ENCODE results near the gene GMEB2. TPM values are rescaled to one million over a fixed set of nuclear protein-coding genes. Genes with fewer than 3 reads are reported as not detected.
A peak's percentile ranks its signal among the peaks of the same experiment; 100 is the strongest.

Gene GMEB2
- total and polyA plus RNA-seq, 5 donors from 2014 or later = 8.3 to 21.9 (median 10.1) TPM

GRCh38 chr20:63553933-63554290 lies 73.0 kb downstream of the GMEB2 start, which contains the start of gene FNDC11:
Gene FNDC11, plus strand, starts transcription at chr20:63554159. Its CDS starts 1,505 bp downstream, at chr20:63555664.
- peak within 1 kb of the TSS; percentile 37 for H3K4me3 ChIP-seq (ENCODE audit: low read depth, low read length)

GRCh38 chr20:63553251-63553932 lies 73.5 kb downstream of the GMEB2 start:
- peaks cover 0 to 33% (median 9%) of the 10 kb centered on the region in 4 donors for H3K4me1 Mint-ChIP-seq
- DNase-seq (peak; percentile 68 to 91 (median 88)), ATAC-seq (ENCODE audit: low read depth in 2 of 2) (peak; percentile 64 to 67)
- H3K4me1 ChIP-seq (ENCODE audit: control insufficient read depth, insufficient read depth, low read length, poor library complexity, severe bottlenecking) = peaks cover 28% of the 10 kb centered on the region
- no peaks in the 10 kb centered on the region for H3K36me3 Mint-ChIP-seq
- peak overlapping the region in 2 of 3 donors; percentile 81 to 91 for H3K27ac Mint-ChIP-seq
- H3K36me3 ChIP-seq (ENCODE audit: control insufficient read depth, insufficient read depth, low read length) = no peaks in the 10 kb centered on the region
- no peaks in the 10 kb centered on the region for H3K9me3 ChIP-seq (ENCODE audit: control insufficient read depth in 2 of 2, low read length in 2 of 2)
- H3K27me3 Mint-ChIP-seq = peaks cover 13% of the 10 kb centered on the region
- H3K9me3 Mint-ChIP-seq = peaks cover 0 to 1% (median 0%) of the 10 kb centered on the region in 7 donors
- H3K27me3 ChIP-seq (ENCODE audit: control insufficient read depth, insufficient read depth, low read length) = no peaks in the 10 kb centered on the region
- H3K4me3 ChIP-seq (ENCODE audit: low read depth, low read length) = no peak overlapping the region
- H3K4me3 Mint-ChIP-seq = peak overlapping the region; percentile 66 to 88 (median 76)
- peak overlapping the region; percentile 81 for H3K27ac ChIP-seq (ENCODE audit: insufficient read depth, low read length, poor library complexity, severe bottlenecking)

More at GRCh38 chr20:63553933-63554290, 73.0 kb downstream of the GMEB2 start, which contains the start of gene FNDC11:
- no peaks in the 10 kb centered on the region for H3K36me3 ChIP-seq (ENCODE audit: control insufficient read depth, insufficient read depth, low read length)
- Mint-ChIP-seq H3K4me1 (peaks cover 0 to 30% (median 9%) of the 10 kb centered on the region in 4 donors), H3K9me3 (peaks cover 0 to 1% (median 0%) of the 10 kb centered on the region in 7 donors), H3K4me3 (peak within 1 kb of the TSS; percentile 70 to 88 (median 77)), H3K27me3 (peaks cover 13% of the 10 kb centered on the region), H3K36me3 (no peaks in the 10 kb centered on the region), H3K27ac (peak within 1 kb of the TSS; percentile 81 to 92 (median 91))
- no peaks in the 10 kb centered on the region for H3K9me3 ChIP-seq (ENCODE audit: control insufficient read depth in 2 of 2, low read length in 2 of 2)
- H3K27ac ChIP-seq (ENCODE audit: insufficient read depth, low read length, poor library complexity, severe bottlenecking) = peak within 1 kb of the TSS; percentile 81
- peaks cover 28% of the 10 kb centered on the region for H3K4me1 ChIP-seq (ENCODE audit: control insufficient read depth, insufficient read depth, low read length, poor library complexity, severe bottlenecking)
- DNase-seq = peak in 1 of 3 donors; percentile 61
- ATAC-seq (ENCODE audit: low read depth in 2 of 2) = peak in 1 of 2 donors; percentile 3
- H3K27me3 ChIP-seq (ENCODE audit: control insufficient read depth, insufficient read depth, low read length) = no peaks in the 10 kb centered on the region

- H3K4me1 Mint-ChIP-seq = peaks cover 0 to 33% (median 9%) of the 10 kb centered on the region in 4 donors
- Histone ChIP-seq H3K4me1 (ENCODE audit: control insufficient read depth, insufficient read depth, low read length, poor library complexity, severe bottlenecking) (peaks cover 28% of the 10 kb centered on the region), H3K9me3 (ENCODE audit: control insufficient read depth in 2 of 2, low read length in 2 of 2) (no peaks in the 10 kb centered on the region), H3K27ac (ENCODE audit: insufficient read depth, low read length, poor library complexity, severe bottlenecking) (peak overlapping the region; percentile 81), H3K27me3 (ENCODE audit: control insufficient read depth, insufficient read depth, low read length) (no peaks in the 10 kb centered on the region), H3K4me3 (ENCODE audit: low read depth, low read length) (peak overlapping the region; percentile 37), H3K36me3 (ENCODE audit: control insufficient read depth, insufficient read depth, low read length) (no peaks in the 10 kb centered on the region)
- H3K27ac Mint-ChIP-seq = peak overlapping the region; percentile 81 to 92 (median 91)
- peak; percentile 41 to 56 for ATAC-seq (ENCODE audit: low read depth in 2 of 2)
- peaks cover 0 to 1% (median 0%) of the 10 kb centered on the region in 7 donors for H3K9me3 Mint-ChIP-seq
- peak overlapping the region; percentile 66 to 88 (median 76) for H3K4me3 Mint-ChIP-seq
- H3K27me3 Mint-ChIP-seq = peaks cover 13% of the 10 kb centered on the region
- no peaks in the 10 kb centered on the region for H3K36me3 Mint-ChIP-seq
- DNase-seq = peak; percentile 38 to 87 (median 78)
Measured at GRCh38 chr20:63552481-63553249, 74.2 kb downstream of the GMEB2 start.

DNA sequence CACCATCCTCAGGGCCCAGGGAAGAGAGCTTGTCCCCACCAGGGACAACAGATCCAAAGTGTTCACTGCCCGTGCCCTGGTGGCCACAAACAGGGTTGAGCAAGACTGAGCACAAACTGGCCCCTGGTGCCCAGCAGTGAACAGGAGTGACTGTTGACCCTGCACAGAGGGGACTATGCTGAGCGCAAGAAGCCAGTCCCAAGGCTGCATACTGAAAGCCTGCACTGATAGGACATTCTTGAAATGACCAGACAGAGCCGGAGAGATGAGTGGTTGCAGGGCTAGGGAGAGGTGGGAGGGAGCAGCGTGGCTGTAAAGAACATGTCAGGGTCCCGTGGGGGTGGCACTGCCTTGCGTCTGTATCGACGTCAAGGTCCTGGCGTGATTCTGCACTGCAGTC lies 75.8 kb downstream of the GMEB2 start:
- peaks cover 0 to 1% (median 0%) of the 10 kb centered on the region in 7 donors for H3K9me3 Mint-ChIP-seq
- Histone ChIP-seq H3K4me1 (ENCODE audit: control insufficient read depth, insufficient read depth, low read length, poor library complexity, severe bottlenecking) (peaks cover 28% of the 10 kb centered on the region), H3K9me3 (ENCODE audit: control insufficient read depth in 2 of 2, low read length in 2 of 2) (no peaks in the 10 kb centered on the region), H3K36me3 (ENCODE audit: control insufficient read depth, insufficient read depth, low read length) (no peaks in the 10 kb centered on the region), H3K27ac (ENCODE audit: insufficient read depth, low read length, poor library complexity, severe bottlenecking) (no peak overlapping the region), H3K27me3 (ENCODE audit: control insufficient read depth, insufficient read depth, low read length) (no peaks in the 10 kb centered on the region), H3K4me3 (ENCODE audit: low read depth, low read length) (no peak overlapping the region)
- peak overlapping the region in 1 of 3 donors; percentile 56 for H3K27ac Mint-ChIP-seq
- H3K4me1 Mint-ChIP-seq = peaks cover 0 to 30% (median 9%) of the 10 kb centered on the region in 4 donors
- ATAC-seq (ENCODE audit: low read depth in 2 of 2) = no peak
- peaks cover 16% of the 10 kb centered on the region for H3K27me3 Mint-ChIP-seq
- peak overlapping the region in 1 of 4 donors; percentile 19 for H3K4me3 Mint-ChIP-seq
- no peaks in the 10 kb centered on the region for H3K36me3 Mint-ChIP-seq
- DNase-seq = no peak

GRCh38 chr20:63549679-63550282 lies 77.1 kb downstream of the GMEB2 start:
- H3K9me3 Mint-ChIP-seq = peaks cover 0 to 1% (median 0%) of the 10 kb centered on the region in 7 donors
- H3K27me3 Mint-ChIP-seq = peaks cover 16% of the 10 kb centered on the region
- ATAC-seq (ENCODE audit: low read depth in 2 of 2) (no peak), DNase-seq (no peak)
- Histone ChIP-seq H3K27ac (ENCODE audit: insufficient read depth, low read length, poor library complexity, severe bottlenecking) (no peak overlapping the region), H3K4me1 (ENCODE audit: control insufficient read depth, insufficient read depth, low read length, poor library complexity, severe bottlenecking) (peaks cover 28% of the 10 kb centered on the region), H3K27me3 (ENCODE audit: control insufficient read depth, insufficient read depth, low read length) (no peaks in the 10 kb centered on the region), H3K36me3 (ENCODE audit: control insufficient read depth, insufficient read depth, low read length) (no peaks in the 10 kb centered on the region), H3K4me3 (ENCODE audit: low read depth, low read length) (no peak overlapping the region), H3K9me3 (ENCODE audit: control insufficient read depth in 2 of 2, low read length in 2 of 2) (no peaks in the 10 kb centered on the region)
- no peak overlapping the region for H3K27ac Mint-ChIP-seq
- no peak overlapping the region for H3K4me3 Mint-ChIP-seq
- no peaks in the 10 kb centered on the region for H3K36me3 Mint-ChIP-seq
- peaks cover 0 to 30% (median 12%) of the 10 kb centered on the region in 4 donors for H3K4me1 Mint-ChIP-seq

DNA sequence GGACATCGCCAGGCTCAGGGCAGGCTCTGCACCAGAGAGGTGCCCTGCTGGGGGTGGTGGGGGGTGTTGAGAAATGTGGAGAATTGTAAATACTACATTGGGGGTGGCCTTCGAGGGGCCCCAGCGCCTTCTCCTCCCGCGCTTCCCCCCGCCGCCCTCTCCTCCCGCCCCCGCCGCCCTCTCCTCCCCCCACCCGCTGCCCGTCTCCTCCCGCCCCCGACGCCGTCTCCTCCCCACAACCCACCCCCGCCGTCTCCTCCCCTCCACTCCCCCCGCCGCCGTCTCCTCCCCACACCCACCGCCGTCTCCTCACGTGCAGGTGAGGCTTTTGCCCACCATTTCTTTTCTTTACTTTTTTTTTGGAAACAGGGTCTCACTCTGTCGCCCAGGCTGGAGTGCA lies 77.9 kb downstream of the GMEB2 start:
- no peak overlapping the region for H3K27ac ChIP-seq (ENCODE audit: insufficient read depth, low read length, poor library complexity, severe bottlenecking)
- ATAC-seq (ENCODE audit: low read depth in 2 of 2) (no peak), DNase-seq (no peak)
- Mint-ChIP-seq H3K27me3 (peaks cover 16% of the 10 kb centered on the region), H3K9me3 (peaks cover 0 to 1% (median 0%) of the 10 kb centered on the region in 7 donors), H3K36me3 (no peaks in the 10 kb centered on the region), H3K4me3 (peak overlapping the region in 1 of 4 donors; percentile 82), H3K27ac (no peak overlapping the region), H3K4me1 (peaks cover 0 to 23% (median 12%) of the 10 kb centered on the region in 4 donors)
- no peaks in the 10 kb centered on the region for H3K27me3 ChIP-seq (ENCODE audit: control insufficient read depth, insufficient read depth, low read length)
- H3K9me3 ChIP-seq (ENCODE audit: control insufficient read depth in 2 of 2, low read length in 2 of 2) = no peaks in the 10 kb centered on the region
- H3K4me1 ChIP-seq (ENCODE audit: control insufficient read depth, insufficient read depth, low read length, poor library complexity, severe bottlenecking) = peaks cover 21% of the 10 kb centered on the region
- H3K36me3 ChIP-seq (ENCODE audit: control insufficient read depth, insufficient read depth, low read length) = no peaks in the 10 kb centered on the region
- no peak overlapping the region for H3K4me3 ChIP-seq (ENCODE audit: low read depth, low read length)

- Histone ChIP-seq H3K4me1 (ENCODE audit: control insufficient read depth, insufficient read depth, low read length, poor library complexity, severe bottlenecking) (peaks cover 17% of the 10 kb centered on the region), H3K4me3 (ENCODE audit: low read depth, low read length) (no peak overlapping the region), H3K36me3 (ENCODE audit: control insufficient read depth, insufficient read depth, low read length) (no peaks in the 10 kb centered on the region), H3K27ac (ENCODE audit: insufficient read depth, low read length, poor library complexity, severe bottlenecking) (no peak overlapping the region), H3K27me3 (ENCODE audit: control insufficient read depth, insufficient read depth, low read length) (no peaks in the 10 kb centered on the region), H3K9me3 (ENCODE audit: control insufficient read depth in 2 of 2, low read length in 2 of 2) (no peaks in the 10 kb centered on the region)
- Mint-ChIP-seq H3K36me3 (no peaks in the 10 kb centered on the region), H3K4me1 (peaks cover 3 to 24% (median 15%) of the 10 kb centered on the region in 4 donors), H3K27ac (no peak overlapping the region), H3K27me3 (peaks cover 16% of the 10 kb centered on the region), H3K9me3 (peaks cover 0 to 1% (median 0%) of the 10 kb centered on the region in 7 donors), H3K4me3 (no peak overlapping the region)
- DNase-seq (no peak), ATAC-seq (ENCODE audit: low read depth in 2 of 2) (no peak)
Measured at GRCh38 chr20:63548542-63548941, 78.4 kb downstream of the GMEB2 start.

Data from CD4-positive, CD25-positive, alpha-beta regulatory T cell (primary cell).